Neural cell (in vitro differentiated cells): ENCODE data around the gene PPM1G. TPM values are rescaled to one million over a fixed set of nuclear protein-coding genes. Genes with fewer than 3 reads are reported as not detected.

Source experiments
- H2AFZ ChIP-seq: fragments of 200-600, 300-800 bp; sonication (generic), shearing (Covaris generic); 2 replicates; pipeline ENCODE4 v1.6.0; 2014; ENCODE audit warnings: low read depth, mild to moderate bottlenecking, antibody characterized with exemption, low read length, moderate library complexity
- H3F3A ChIP-seq: fragments of 200-600 bp; shearing (Covaris generic); 2 replicates; pipeline ENCODE4 v1.6.1; 2016; ENCODE audit warnings: mild to moderate bottlenecking, moderate library complexity, mixed read lengths, antibody characterized with exemption, low read length; ENCODE audit not compliant: insufficient read depth, poor library complexity, severe bottlenecking
- H3K27ac ChIP-seq: fragments of 200-600, 300-800 bp; sonication (generic), shearing (Covaris generic); 2 replicates; pipeline ENCODE4 v1.5.1; 2014; ENCODE audit warnings: mild to moderate bottlenecking, low read length, moderate library complexity
- H3K27me3 ChIP-seq: fragments of 300-800, 200-600 bp; sonication (generic), shearing (Covaris generic); 2 replicates; pipeline ENCODE4 v1.6.0; 2014; ENCODE audit warnings: mild to moderate bottlenecking, low read depth, low read length, moderate library complexity; ENCODE audit not compliant: insufficient read depth
- H3K36me3 ChIP-seq: fragments of 300-800, 200-600 bp; sonication (generic), shearing (Covaris generic); 2 replicates; pipeline ENCODE4 v1.5.1; 2014; ENCODE audit warnings: mild to moderate bottlenecking, antibody characterized with exemption, low read length, moderate library complexity; ENCODE audit not compliant: insufficient read depth
- H3K4me2 ChIP-seq: fragments of 300-800, 200-600 bp; sonication (generic), shearing (Covaris generic); 2 replicates; pipeline ENCODE4 v1.6.0; 2014; ENCODE audit warnings: mild to moderate bottlenecking, low read length
- H3K4me3 ChIP-seq: fragments of 300-800, 200-600 bp; sonication (generic), shearing (Covaris generic); 2 replicates; pipeline ENCODE4 v1.5.1; 2014; ENCODE audit warnings: mild to moderate bottlenecking, low read length, moderate library complexity
- H3K79me2 ChIP-seq: fragments of 200-600 bp; shearing (Covaris generic); replicated peaks from 2 replicates; pipeline ENCODE4 v1.6.0; 2014; ENCODE audit warnings: mild to moderate bottlenecking, low read length, moderate library complexity; ENCODE audit not compliant: insufficient read depth
- H3K9ac ChIP-seq: fragments of 300-800, 200-600 bp; sonication (generic), shearing (Covaris generic); 2 replicates; pipeline ENCODE4 v1.6.1; 2016; ENCODE audit warnings: mild to moderate bottlenecking, low read length, mixed read lengths
- H3K9me2 ChIP-seq: fragments of 200-600 bp; shearing (Covaris generic); 2 replicates; pipeline ENCODE4 v1.6.1; 2016; ENCODE audit warnings: mild to moderate bottlenecking, low read length, mixed read lengths; ENCODE audit not compliant: insufficient read depth
- H3K9me3 ChIP-seq: fragments of 200-600, 300-800 bp; sonication (generic), shearing (Covaris generic); 2 replicates; pipeline ENCODE4 v1.6.1; 2016; ENCODE audit warnings: mild to moderate bottlenecking, mixed run types, low read length, moderate library complexity, mixed read lengths
- H4K20me1 ChIP-seq: fragments of 200-600 bp; shearing (Covaris generic); 2 replicates; pipeline ENCODE4 v1.6.1; 2016; ENCODE audit warnings: mild to moderate bottlenecking, mixed run types; ENCODE audit not compliant: insufficient read depth
- EP300 ChIP-seq: fragments of 450-650 bp; conservative IDR thresholded peaks from 2 replicates; pipeline ENCODE4 v1.6.1; 2014; ENCODE audit warnings: antibody characterized with exemption, mild to moderate bottlenecking, moderate library complexity; ENCODE audit not compliant: poor library complexity, severe bottlenecking
- MXI1 ChIP-seq: fragments of 450-650 bp; conservative IDR thresholded peaks from 2 replicates; pipeline ENCODE4 v1.6.1; 2014; ENCODE audit warnings: antibody characterized with exemption, mild to moderate bottlenecking; ENCODE audit not compliant: poor library complexity, severe bottlenecking
- POLR2AphosphoS5 ChIP-seq: IDR thresholded peaks from 2 replicates; pipeline ENCODE4 v1.6.1; 2012
- RAD21 ChIP-seq: fragments of 450-650 bp; conservative IDR thresholded peaks from 2 replicates; pipeline ENCODE4 v1.6.1; 2014; ENCODE audit warnings: antibody characterized with exemption, mild to moderate bottlenecking, moderate library complexity
- SMC3 ChIP-seq: fragments of 450-650 bp; conservative IDR thresholded peaks from 2 replicates; pipeline ENCODE4 v1.6.1; 2014; ENCODE audit warnings: antibody characterized with exemption, mild to moderate bottlenecking, moderate library complexity; ENCODE audit not compliant: poor library complexity
- TAF1 ChIP-seq: IDR thresholded peaks from 2 replicates; pipeline ENCODE4 v1.6.1; 2012; ENCODE audit warnings: low read depth
- polyA plus RNA-seq: library from polyadenylated mRNA; depleted of rRNA; stranded (reverse); fragments of >200 nt; gene quantifications from 2 replicates; pipeline ENCODE4 v1.2.3, GENCODE V29; 2014
- TF ChIP-seq, protein P1 (sequence below): fragments of 450-650 bp; IDR thresholded peaks from 2 replicates; pipeline ENCODE4 v1.5.1; 2014; ENCODE audit warnings: antibody characterized with exemption, mild to moderate bottlenecking, moderate library complexity; ENCODE audit not compliant: poor library complexity, severe bottlenecking

The PPM1G gene
- polyA plus RNA-seq, 1 donor from 2014 or later = 107 TPM

DNA sequence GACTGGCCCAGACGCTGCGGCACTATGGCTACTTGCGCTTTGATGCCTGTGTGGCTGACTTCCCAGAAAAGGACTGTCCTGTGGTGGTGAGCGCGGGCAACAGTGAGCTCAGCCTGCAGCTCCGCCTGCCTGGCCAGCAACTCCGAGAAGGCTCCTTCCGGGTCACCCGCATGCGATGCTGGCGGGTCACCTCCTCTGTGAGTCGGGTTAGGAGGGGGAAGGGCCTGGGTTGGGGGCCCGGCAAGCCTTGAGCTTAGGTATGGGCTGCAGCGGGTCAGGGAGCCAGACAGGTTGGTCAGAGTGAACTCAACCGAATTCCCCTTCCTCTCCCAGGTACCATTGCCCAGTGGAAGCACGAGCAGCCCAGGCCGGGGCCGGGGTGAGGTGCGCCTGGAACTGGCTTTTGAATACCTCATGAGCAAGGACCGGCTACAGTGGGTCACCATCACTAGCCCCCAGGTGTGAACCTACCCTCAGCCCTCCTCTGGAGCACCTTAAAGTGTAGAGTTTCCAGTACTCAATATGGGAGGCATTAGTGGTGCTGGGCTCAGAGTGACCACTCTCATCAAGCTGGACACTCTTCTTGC lies 33.8 kb downstream of the PPM1G start:
- no peaks in the 10 kb centered on the region for H3K9me3 ChIP-seq
- H3K4me3 ChIP-seq = no peak overlapping the region
- peaks cover 23% of the 10 kb centered on the region for H3K79me2 ChIP-seq
- no peak overlapping the region for H3K4me2 ChIP-seq
- no peak overlapping the region for H3K27ac ChIP-seq
- no peak overlapping the region for H3K9ac ChIP-seq
- H2AFZ ChIP-seq = no peak overlapping the region
- TF ChIP-seq TAF1 (no peak), RAD21 (no peak), POLR2AphosphoS5 (no peak), SMC3 (no peak), MXI1 (no peak), EP300 (no peak)
- no peaks in the 10 kb centered on the region for H3K9me2 ChIP-seq
- no peaks in the 10 kb centered on the region for H3K27me3 ChIP-seq
- no peaks in the 10 kb centered on the region for H4K20me1 ChIP-seq
- no peaks in the 10 kb centered on the region for H3F3A ChIP-seq
- no peaks in the 10 kb centered on the region for H3K36me3 ChIP-seq

DNA sequence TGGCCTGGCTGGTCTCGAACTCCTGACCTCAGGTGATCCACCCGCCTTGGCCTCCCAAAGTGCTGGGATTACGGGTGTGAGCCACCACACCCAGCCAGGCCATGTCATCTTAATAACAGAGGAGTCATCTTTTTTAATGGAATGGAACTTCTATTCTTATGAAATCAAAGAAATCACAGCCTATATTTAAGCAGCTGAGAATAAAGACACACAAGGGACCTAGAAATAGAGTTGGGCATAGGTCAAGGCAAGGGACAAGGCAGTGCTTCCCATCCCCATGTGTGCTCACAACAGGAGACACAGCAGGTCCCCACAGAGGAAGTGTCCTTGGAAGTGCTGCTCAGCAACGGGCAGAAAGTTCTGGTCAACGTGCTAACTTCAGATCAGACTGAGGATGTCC lies 35.8 kb downstream of the PPM1G start:
- Histone ChIP-seq H2AFZ (no peak overlapping the region), H3K27ac (no peak overlapping the region), H3K79me2 (peaks cover 24% of the 10 kb centered on the region), H3K9ac (no peak overlapping the region), H4K20me1 (no peaks in the 10 kb centered on the region), H3F3A (no peaks in the 10 kb centered on the region), H3K27me3 (no peaks in the 10 kb centered on the region), H3K9me2 (no peaks in the 10 kb centered on the region), H3K9me3 (no peaks in the 10 kb centered on the region), H3K36me3 (no peaks in the 10 kb centered on the region), H3K4me2 (no peak overlapping the region), H3K4me3 (no peak overlapping the region)
- TF ChIP-seq MXI1 (no peak), TAF1 (no peak), POLR2AphosphoS5 (no peak), RAD21 (no peak)
- TF ChIP-seq, protein P1, sequence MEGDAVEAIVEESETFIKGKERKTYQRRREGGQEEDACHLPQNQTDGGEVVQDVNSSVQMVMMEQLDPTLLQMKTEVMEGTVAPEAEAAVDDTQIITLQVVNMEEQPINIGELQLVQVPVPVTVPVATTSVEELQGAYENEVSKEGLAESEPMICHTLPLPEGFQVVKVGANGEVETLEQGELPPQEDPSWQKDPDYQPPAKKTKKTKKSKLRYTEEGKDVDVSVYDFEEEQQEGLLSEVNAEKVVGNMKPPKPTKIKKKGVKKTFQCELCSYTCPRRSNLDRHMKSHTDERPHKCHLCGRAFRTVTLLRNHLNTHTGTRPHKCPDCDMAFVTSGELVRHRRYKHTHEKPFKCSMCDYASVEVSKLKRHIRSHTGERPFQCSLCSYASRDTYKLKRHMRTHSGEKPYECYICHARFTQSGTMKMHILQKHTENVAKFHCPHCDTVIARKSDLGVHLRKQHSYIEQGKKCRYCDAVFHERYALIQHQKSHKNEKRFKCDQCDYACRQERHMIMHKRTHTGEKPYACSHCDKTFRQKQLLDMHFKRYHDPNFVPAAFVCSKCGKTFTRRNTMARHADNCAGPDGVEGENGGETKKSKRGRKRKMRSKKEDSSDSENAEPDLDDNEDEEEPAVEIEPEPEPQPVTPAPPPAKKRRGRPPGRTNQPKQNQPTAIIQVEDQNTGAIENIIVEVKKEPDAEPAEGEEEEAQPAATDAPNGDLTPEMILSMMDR = no peak

DNA sequence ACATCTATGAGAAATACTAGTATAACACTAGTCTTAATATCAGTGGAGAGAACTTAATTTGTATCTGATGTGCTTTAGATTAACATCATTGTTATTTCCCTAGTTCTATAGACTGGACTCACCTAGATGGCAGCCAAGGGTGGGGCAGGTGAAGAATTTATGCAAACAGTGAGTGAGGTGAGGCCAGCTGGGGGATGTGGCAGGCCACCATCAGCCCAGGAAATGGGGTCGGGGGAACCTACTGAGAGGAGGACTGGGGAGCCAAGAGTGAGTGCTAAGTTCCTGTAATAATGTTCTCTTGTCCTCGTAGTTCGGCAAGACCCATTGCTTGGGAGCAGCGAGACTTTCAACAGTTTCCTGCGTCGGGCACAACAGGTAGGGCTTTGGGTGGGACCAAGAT lies 36.5 kb downstream of the PPM1G start:
- H3K9me2 ChIP-seq = no peaks in the 10 kb centered on the region
- H3K79me2 ChIP-seq = peaks cover 29% of the 10 kb centered on the region
- no peaks in the 10 kb centered on the region for H3F3A ChIP-seq
- no peaks in the 10 kb centered on the region for H3K36me3 ChIP-seq
- H2AFZ ChIP-seq = no peak overlapping the region
- H3K27ac ChIP-seq = no peak overlapping the region
- no peak overlapping the region for H3K4me2 ChIP-seq
- no peak overlapping the region for H3K4me3 ChIP-seq
- no peaks in the 10 kb centered on the region for H3K27me3 ChIP-seq
- no peak overlapping the region for H3K9ac ChIP-seq
- H3K9me3 ChIP-seq = no peaks in the 10 kb centered on the region
- H4K20me1 ChIP-seq = no peaks in the 10 kb centered on the region
- no peak for TF ChIP-seq SMC3
- no peak for TF ChIP-seq TAF1
- TF ChIP-seq MXI1 = no peak
